ENCODE results near the gene PPP1R14D.

The PPP1R14D gene

DNA sequence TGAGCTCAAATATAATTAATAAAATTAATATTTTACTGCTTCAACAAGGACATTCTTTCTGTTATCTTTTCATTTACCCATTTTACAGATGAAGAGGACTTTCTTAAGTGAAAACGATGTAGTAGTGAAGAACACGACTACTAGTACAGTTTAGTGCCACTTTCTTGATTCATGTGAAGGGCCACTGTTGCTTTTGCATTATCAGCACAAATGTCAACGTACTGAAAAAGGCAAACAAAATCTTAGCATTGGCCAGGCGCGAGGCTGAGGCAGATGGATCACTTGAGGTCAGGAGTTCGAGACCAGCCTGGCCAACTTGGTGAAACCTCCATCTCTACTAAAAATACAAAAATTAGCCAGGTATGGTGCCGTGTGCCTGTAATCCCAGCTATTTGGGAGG lies 9.5 kb downstream of the PPP1R14D start:
- H3K36me3 Mint-ChIP-seq (ENCODE audit: low read depth) = peaks cover 3% of the 10 kb centered on the region
- H3K9me3 Mint-ChIP-seq = no peaks in the 10 kb centered on the region
- no peak overlapping the region for H3K4me3 Mint-ChIP-seq
- H3K4me1 Mint-ChIP-seq (ENCODE audit: low read depth) = no peaks in the 10 kb centered on the region
- peaks cover 1% of the 10 kb centered on the region for H3K27me3 Mint-ChIP-seq (ENCODE audit: low read depth)
- DNase-seq (ENCODE audit: low spot score) = no peak
- no peak overlapping the region for H3K27ac Mint-ChIP-seq

DNA sequence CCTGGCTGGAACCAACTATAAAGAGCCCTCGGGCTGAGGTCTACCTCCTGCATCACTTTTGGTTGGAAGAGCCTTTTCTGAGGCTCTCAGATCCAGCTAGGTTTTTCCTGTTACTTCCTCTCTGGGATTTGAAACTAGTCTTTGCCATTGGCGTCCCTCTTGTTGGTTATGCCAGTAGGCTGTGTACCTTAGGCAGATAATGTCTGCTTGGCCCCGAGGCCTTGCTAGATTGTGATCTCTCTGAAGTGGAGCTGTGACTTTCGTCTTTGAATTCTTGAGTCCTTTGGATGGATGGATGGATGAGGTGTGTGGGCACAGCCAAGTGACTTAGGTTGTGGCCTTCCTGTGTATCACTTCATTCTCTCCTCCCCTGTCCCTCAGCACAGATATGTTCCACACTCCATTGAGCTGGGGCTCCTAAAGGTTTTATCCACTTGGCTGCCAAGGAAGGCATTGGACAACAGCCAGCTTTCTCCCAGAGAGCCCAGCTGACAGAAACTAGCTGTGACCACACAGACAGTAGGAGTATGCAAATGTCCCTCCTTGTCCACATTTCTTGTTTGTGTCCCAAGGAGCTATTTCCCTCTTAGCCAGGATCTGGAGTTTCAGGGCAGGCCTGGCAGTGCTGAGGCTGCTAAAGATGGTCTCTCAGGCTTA lies 13.3 kb downstream of the PPP1R14D start:
- Mint-ChIP-seq H3K36me3 (ENCODE audit: low read depth) (peaks cover 12% of the 10 kb centered on the region), H3K27ac (no peak overlapping the region), H3K27me3 (ENCODE audit: low read depth) (no peaks in the 10 kb centered on the region), H3K4me3 (no peak overlapping the region), H3K9me3 (no peaks in the 10 kb centered on the region), H3K4me1 (ENCODE audit: low read depth) (no peaks in the 10 kb centered on the region)
- DNase-seq (ENCODE audit: low spot score) = no peak

DNA sequence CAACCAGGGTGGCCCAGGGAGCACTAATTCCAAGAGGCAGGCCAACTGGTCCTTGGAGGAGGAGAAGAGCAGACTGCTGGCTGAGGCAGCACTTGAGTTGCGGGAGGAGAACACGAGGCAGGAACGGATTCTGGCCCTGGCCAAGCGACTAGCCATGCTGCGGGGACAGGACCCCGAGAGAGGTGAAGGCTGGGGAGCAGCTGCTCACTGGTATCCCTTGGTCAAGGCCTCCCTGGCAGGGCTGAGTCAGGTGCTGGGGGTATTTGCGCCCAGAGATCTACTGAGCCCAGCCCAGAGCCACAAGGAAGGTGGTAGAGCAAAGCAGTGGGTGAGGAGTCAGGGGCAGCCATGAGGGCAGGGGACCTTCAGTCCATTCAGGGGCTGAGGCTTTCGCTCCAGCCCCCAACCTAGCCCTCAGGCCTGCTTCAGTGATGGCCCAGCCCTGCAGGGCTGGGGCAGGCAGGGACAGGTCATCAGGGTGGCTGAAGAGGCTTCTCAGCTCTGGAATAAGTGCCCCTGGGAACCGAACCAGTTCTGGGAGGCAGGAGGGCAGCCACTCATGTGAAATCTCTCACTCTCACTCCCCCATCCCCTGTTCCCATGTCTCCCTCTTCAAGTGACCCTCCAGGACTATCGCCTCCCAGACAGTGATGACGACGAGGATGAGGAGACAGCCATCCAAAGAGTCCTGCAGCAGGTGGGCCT lies 15.6 kb downstream of the PPP1R14D start:
- H3K27ac Mint-ChIP-seq = peak overlapping the region; percentile 8
- H3K27me3 Mint-ChIP-seq (ENCODE audit: low read depth) = no peaks in the 10 kb centered on the region
- no peak overlapping the region for H3K4me3 Mint-ChIP-seq
- H3K9me3 Mint-ChIP-seq = no peaks in the 10 kb centered on the region
- H3K36me3 Mint-ChIP-seq (ENCODE audit: low read depth) = peaks cover 16% of the 10 kb centered on the region
- no peak for DNase-seq (ENCODE audit: low spot score)
- H3K4me1 Mint-ChIP-seq (ENCODE audit: low read depth) = peaks cover 7% of the 10 kb centered on the region

DNA sequence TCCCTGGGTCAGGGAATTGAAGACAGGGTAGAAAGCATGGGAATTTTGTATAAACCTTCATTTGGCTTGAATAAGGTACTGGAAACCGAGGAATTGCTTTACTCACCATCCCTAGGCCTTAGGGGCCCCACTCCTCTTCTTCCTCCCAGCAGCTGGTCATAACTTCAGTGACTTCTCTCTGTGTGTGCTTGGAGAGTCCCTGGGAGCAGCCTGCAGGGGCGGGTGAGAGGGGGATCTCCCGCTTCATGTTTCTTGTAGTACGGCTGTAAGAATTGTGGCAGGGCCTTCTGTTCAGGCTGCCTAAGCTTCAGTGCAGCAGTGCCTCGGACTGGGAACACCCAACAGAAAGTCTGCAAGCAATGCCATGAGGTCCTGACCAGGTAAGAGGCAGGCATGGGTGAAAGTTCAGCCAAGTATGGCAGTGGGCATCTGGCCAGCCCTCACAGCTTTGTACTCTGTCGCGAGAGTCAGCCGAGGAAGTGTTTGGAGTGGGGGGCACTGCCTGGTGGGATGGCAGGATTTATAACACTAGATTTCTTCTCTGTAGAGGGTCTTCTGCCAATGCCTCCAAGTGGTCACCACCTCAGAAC lies 19.6 kb downstream of the PPP1R14D start:
- Mint-ChIP-seq H3K36me3 (ENCODE audit: low read depth) (peaks cover 17% of the 10 kb centered on the region), H3K4me1 (ENCODE audit: low read depth) (peaks cover 13% of the 10 kb centered on the region), H3K9me3 (no peaks in the 10 kb centered on the region), H3K27me3 (ENCODE audit: low read depth) (no peaks in the 10 kb centered on the region), H3K4me3 (peak overlapping the region; percentile 98), H3K27ac (no peak overlapping the region)
- no peak for DNase-seq (ENCODE audit: low spot score)

DNA sequence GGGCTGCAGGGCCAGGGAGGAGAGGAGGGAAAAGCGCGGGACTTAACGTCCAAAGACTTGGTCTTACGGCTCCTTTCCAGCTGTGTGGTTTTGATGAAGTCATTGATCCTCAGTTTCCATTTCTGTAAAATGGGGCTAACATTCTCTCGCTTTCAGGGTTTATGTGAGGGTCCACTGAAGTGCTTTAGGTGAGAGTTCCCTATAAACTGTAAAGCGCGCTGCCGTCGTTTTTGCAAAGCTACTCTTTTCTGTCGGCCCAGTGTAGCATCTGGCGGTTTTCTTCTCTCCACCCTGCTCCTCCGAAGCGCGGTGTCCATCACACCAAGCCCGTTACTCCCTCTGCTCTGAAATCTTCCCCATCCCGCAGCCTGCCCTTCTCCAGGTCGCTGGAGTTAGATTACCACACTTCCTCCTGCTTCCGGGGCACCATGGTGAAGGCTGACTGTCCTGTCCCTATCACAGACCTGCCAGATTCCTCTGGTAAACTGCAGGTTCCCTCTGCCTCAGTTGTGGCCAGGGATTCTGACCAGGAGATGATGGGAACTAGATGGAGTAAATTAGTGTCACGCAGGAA lies 20.5 kb downstream of the PPP1R14D start:
- Mint-ChIP-seq H3K4me3 (peak overlapping the region; percentile 98), H3K36me3 (ENCODE audit: low read depth) (peaks cover 20% of the 10 kb centered on the region), H3K9me3 (no peaks in the 10 kb centered on the region), H3K27me3 (ENCODE audit: low read depth) (no peaks in the 10 kb centered on the region), H3K4me1 (ENCODE audit: low read depth) (peaks cover 13% of the 10 kb centered on the region), H3K27ac (peak overlapping the region; percentile 65)
- no peak for DNase-seq (ENCODE audit: low spot score)

DNA sequence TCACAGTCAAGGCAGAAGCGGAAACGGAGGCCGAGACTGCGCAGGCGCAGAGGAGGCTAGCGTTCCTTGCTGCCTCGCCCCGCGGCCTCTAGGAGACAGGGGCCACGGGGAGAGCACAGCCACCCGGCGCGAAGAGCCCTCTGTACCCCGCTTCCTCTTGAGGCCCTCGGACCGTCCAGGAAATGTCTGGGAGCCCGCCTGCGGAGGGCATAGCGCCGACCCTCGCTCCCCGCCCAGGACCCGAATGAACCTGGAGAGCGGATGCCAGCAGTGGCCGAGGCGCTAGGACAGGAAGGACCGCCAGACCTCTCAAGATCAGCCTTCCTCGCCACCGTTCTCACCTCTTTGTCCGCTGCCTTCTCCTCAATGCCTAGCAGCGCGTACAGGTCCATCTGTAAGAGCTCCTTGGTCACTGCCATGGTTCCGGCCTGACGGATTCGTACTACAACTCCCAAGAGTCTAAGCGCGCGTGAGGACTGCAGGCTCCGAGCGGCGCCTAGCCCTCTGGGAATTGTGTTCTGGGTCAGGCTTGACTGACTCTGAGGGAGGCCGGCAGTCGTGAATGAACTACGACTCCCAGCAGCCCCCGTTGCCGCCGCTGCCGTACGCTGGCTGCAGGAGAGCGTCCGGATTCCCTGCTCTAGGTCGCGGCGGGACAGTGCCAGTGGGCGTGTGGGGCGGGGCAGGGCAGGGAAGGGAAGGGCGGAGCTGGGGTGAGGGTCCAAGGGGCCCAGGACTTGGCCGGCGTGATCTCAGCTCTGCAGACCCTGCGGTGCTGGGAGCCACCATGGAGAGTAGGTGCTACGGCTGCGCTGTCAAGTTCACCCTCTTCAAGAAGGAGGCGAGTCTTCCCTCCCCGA lies 21.2 kb downstream of the PPP1R14D start, which contains the start of the genes DNAJC17 and ZFYVE19:
DNAJC17 (minus strand) TSS at position 446 of the 860 bp plus-strand sequence; CDS start at position 419, 27 bp downstream.
ZFYVE19 (plus strand) TSS at position 62 of the 860 bp plus-strand sequence; CDS start at position 563, 501 bp downstream.
- Mint-ChIP-seq H3K36me3 (ENCODE audit: low read depth) (peaks cover 20% of the 10 kb centered on the region), H3K4me1 (ENCODE audit: low read depth) (peaks cover 13% of the 10 kb centered on the region), H3K27me3 (ENCODE audit: low read depth) (no peaks in the 10 kb centered on the region), H3K27ac (peak within 1 kb of the TSS; percentile 99), H3K9me3 (no peaks in the 10 kb centered on the region), H3K4me3 (peak within 1 kb of the TSS; percentile 98)
- DNase-seq (ENCODE audit: low spot score) = peak; percentile 95

DNA sequence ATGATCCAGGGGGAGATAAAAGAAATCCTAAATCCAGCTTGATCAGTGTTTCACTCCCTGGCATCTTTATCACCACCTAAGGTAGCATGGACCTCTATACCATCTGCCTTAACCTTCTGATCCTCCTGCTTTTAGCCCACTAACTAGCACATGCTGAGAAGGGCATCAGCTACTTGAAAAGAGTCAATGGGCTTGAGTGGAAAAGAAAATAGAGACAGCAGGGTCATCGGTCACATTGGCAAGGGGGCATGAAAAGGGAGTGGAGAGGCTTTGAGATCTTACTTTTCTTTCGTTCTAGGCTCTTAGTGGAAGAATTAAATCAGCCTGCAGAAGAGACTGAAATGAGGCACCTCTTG lies 21.9 kb downstream of the PPP1R14D start:
- Mint-ChIP-seq H3K4me3 (peak overlapping the region; percentile 98), H3K27ac (peak overlapping the region; percentile 99), H3K27me3 (ENCODE audit: low read depth) (no peaks in the 10 kb centered on the region), H3K4me1 (ENCODE audit: low read depth) (peaks cover 13% of the 10 kb centered on the region), H3K9me3 (no peaks in the 10 kb centered on the region), H3K36me3 (ENCODE audit: low read depth) (peaks cover 23% of the 10 kb centered on the region)
- no peak for DNase-seq (ENCODE audit: low spot score)

DNA sequence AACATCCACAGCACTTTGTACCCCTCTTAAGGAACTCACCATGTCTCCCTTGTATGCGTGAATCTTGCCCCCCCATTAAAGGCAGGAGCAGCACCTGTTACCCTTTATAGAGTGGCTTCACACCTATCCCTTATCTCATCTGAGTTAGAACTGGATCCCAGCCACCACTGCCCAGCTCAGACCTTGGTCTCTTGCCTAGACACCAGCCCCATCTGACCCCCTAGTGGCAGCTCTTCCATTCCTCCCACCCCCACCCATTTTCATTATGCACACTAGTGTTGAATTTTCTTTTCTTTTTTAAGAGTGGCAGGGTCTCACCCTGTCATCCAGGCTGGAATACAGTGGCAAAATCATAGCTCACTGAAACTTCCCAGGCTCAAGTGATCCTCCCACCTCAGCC lies 24.8 kb downstream of the PPP1R14D start:
- H3K4me3 Mint-ChIP-seq = no peak overlapping the region
- H3K27me3 Mint-ChIP-seq (ENCODE audit: low read depth) = no peaks in the 10 kb centered on the region
- DNase-seq (ENCODE audit: low spot score) = no peak
- no peak overlapping the region for H3K27ac Mint-ChIP-seq
- H3K4me1 Mint-ChIP-seq (ENCODE audit: low read depth) = peaks cover 13% of the 10 kb centered on the region
- H3K9me3 Mint-ChIP-seq = no peaks in the 10 kb centered on the region
- peaks cover 17% of the 10 kb centered on the region for H3K36me3 Mint-ChIP-seq (ENCODE audit: low read depth)

DNA sequence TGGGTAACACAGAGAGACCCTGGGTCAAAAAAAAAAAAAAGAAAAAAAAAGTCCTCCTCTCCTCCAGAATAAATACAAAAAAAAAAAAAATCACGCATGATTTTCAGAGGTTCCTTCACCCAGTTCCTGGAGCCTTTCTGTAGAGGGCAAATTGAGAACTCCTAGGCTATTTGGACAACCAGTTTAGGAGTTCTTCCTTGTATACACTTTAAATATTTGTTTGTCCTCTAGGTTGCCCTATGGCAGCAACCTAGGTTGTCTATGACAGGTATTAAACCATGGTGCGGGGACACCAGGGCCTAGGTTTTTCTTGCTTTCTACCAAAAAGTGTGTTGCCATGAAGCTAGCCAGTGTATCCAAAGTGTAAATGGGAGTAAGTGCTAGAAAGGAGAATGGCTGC lies 25.4 kb downstream of the PPP1R14D start:
- peaks cover 9% of the 10 kb centered on the region for H3K4me1 Mint-ChIP-seq (ENCODE audit: low read depth)
- no peak for DNase-seq (ENCODE audit: low spot score)
- no peaks in the 10 kb centered on the region for H3K27me3 Mint-ChIP-seq (ENCODE audit: low read depth)
- H3K36me3 Mint-ChIP-seq (ENCODE audit: low read depth) = peaks cover 22% of the 10 kb centered on the region
- no peak overlapping the region for H3K4me3 Mint-ChIP-seq
- no peak overlapping the region for H3K27ac Mint-ChIP-seq
- H3K9me3 Mint-ChIP-seq = no peaks in the 10 kb centered on the region

DNA sequence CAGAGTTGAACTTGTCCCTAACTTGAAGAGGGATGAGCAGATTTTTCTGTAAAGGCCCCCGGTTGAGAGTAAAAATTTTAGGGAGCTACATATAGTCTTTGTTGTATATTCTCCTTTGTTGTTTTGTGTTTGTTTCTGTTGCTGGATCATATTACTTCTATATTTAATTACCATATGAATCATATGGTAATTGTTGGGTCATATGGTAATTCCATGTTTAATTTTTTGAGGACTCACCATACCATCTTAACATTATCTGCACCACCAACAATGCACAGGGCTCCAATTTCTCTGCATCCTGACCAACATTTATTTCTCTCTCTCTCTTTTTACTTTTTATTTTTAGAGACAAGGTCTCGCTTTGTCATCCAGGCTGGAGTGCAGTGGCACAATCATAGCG lies 29.0 kb downstream of the PPP1R14D start:
- peaks cover 20% of the 10 kb centered on the region for H3K36me3 Mint-ChIP-seq (ENCODE audit: low read depth)
- peaks cover 2% of the 10 kb centered on the region for H3K4me1 Mint-ChIP-seq (ENCODE audit: low read depth)
- H3K27ac Mint-ChIP-seq = no peak overlapping the region
- H3K9me3 Mint-ChIP-seq = no peaks in the 10 kb centered on the region
- no peak for DNase-seq (ENCODE audit: low spot score)
- H3K4me3 Mint-ChIP-seq = no peak overlapping the region
- no peaks in the 10 kb centered on the region for H3K27me3 Mint-ChIP-seq (ENCODE audit: low read depth)

DNA sequence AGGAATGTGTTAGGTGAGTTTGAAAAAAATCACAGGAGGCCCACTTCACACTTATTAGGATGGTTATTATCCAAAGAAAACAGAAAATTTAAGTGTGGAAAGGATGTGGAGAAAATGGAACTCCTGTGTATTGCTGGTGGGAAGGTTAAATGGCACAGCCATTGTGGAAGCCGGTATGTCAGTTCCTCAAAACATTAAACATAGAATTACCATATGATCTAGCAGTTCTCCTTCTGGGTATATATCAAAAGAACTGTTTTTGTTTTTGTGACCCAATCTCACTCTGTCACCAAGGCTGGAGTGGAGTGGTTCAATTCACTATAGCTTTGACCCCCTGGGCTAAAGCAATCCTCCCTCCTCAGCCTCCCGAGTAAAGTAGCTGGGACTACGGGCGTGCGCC lies 32.0 kb downstream of the PPP1R14D start:
- peaks cover 18% of the 10 kb centered on the region for H3K36me3 Mint-ChIP-seq (ENCODE audit: low read depth)
- no peak for DNase-seq (ENCODE audit: low spot score)
- H3K4me1 Mint-ChIP-seq (ENCODE audit: low read depth) = peaks cover 2% of the 10 kb centered on the region
- no peaks in the 10 kb centered on the region for H3K9me3 Mint-ChIP-seq
- no peaks in the 10 kb centered on the region for H3K27me3 Mint-ChIP-seq (ENCODE audit: low read depth)
- no peak overlapping the region for H3K4me3 Mint-ChIP-seq
- H3K27ac Mint-ChIP-seq = no peak overlapping the region

DNA sequence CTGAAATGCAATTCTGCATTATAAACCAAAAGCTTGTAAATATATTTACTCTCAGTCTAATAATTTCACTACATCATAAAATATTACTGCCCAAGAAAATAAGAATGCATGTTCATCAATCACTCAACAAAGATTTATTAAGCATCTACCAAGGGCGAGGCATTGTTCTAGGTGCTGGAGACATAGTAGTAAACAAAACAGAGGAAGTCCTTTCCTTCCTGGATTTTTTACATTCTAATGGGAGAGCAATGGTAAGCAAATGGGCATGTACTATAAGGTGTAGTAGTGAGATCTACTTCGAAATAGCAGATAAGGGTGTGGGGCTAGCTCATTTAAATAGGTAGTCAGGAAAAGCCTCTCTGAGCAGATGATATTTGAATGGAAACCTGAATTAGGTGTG lies 32.5 kb downstream of the PPP1R14D start:
- no peak overlapping the region for H3K27ac Mint-ChIP-seq
- peaks cover 2% of the 10 kb centered on the region for H3K4me1 Mint-ChIP-seq (ENCODE audit: low read depth)
- H3K27me3 Mint-ChIP-seq (ENCODE audit: low read depth) = no peaks in the 10 kb centered on the region
- DNase-seq (ENCODE audit: low spot score) = no peak
- H3K4me3 Mint-ChIP-seq = no peak overlapping the region
- H3K36me3 Mint-ChIP-seq (ENCODE audit: low read depth) = peaks cover 15% of the 10 kb centered on the region
- H3K9me3 Mint-ChIP-seq = no peaks in the 10 kb centered on the region

DNA sequence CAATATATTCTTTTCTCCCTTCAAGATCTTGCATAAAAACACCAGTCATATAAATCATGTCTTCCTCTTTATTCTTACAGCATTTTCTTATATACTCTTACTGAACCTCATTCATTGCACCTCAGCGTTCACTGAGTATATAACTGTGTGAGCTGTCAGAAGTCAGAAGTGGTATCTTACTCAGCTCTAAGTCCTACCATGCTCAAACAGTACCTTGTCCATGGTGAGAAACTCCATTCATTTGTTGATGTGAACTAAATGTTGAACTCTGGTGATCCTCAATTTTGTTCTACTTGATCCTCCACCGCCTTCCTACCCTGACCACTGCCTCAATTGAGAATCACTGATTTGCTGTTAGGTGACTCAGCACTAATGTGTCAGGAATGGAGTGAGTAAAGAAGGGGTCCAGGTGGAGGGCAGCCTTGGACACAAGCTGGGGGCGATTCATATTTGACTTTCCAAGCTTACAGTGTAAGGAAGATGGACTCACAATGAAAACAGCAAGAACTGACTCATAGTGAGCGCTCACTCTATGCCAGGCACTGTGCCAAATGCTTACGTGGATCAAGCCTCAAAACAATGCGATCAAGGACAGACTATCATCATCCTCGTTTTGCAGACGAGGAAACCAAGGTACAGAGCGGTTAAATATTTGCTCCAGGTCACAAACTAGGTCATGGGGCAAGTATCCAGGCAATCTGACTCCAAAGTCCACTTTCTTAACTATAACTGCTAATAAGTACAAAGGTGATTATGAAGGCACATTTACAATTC lies 35.1 kb downstream of the PPP1R14D start:
- Mint-ChIP-seq H3K9me3 (no peaks in the 10 kb centered on the region), H3K27me3 (ENCODE audit: low read depth) (no peaks in the 10 kb centered on the region), H3K27ac (no peak overlapping the region), H3K4me1 (ENCODE audit: low read depth) (peaks cover 8% of the 10 kb centered on the region), H3K36me3 (ENCODE audit: low read depth) (peaks cover 9% of the 10 kb centered on the region), H3K4me3 (no peak overlapping the region)
- DNase-seq (ENCODE audit: low spot score) = no peak

Data from T-helper 2 cell treated with Interferon-gamma antibody and Interleukin-4, amounts not matched to agents 5 μg/mL and 100 μg/mL, for 36 hours (primary cell).